Stimulated activated CD4-positive, alpha-beta T cell treated with anti-CD3 and anti-CD28 coated beads, Interleukin-2, amount 100 ng/mL, for 48 hours (primary cell): ENCODE results near the gene DNAJC1.

Source experiments
- DNase-seq, 2 donors: peaks; one replicate each; pipeline ENCODE4 v3.0.0-alpha.2; 2020

DNAJC1 gene

GRCh38 chr10:21954132-21954531 lies 49.4 kb downstream of the DNAJC1 start:
- DNase-seq: no peak

- no peak for DNase-seq
Observed at GRCh38 chr10:21953585-21954057, 49.9 kb downstream of the DNAJC1 start.

GRCh38 chr10:21950566-21950965 lies 53.0 kb downstream of the DNAJC1 start:
- no peak for DNase-seq

- DNase-seq: no peak
Observed at GRCh38 chr10:21946946-21947345, 56.6 kb downstream of the DNAJC1 start.

GRCh38 chr10:21944727-21945386 lies 58.7 kb downstream of the DNAJC1 start:
- no peak for DNase-seq

GRCh38 chr10:21943633-21944265 lies 59.8 kb downstream of the DNAJC1 start:
- no peak for DNase-seq

GRCh38 chr10:21935439-21936023 lies 68.0 kb downstream of the DNAJC1 start:
- no peak for DNase-seq

GRCh38 chr10:21934307-21934706 lies 69.2 kb downstream of the DNAJC1 start:
- DNase-seq: no peak

GRCh38 chr10:21929070-21929469 lies 74.5 kb downstream of the DNAJC1 start:
- DNase-seq: no peak

- no peak for DNase-seq
Observed at GRCh38 chr10:21927631-21928353, 75.7 kb downstream of the DNAJC1 start.

- no peak for DNase-seq
Observed at GRCh38 chr10:21926949-21927348, 76.6 kb downstream of the DNAJC1 start.

- no peak for DNase-seq
Observed at GRCh38 chr10:21926358-21926925, 77.1 kb downstream of the DNAJC1 start.

GRCh38 chr10:21925851-21926250 lies 77.7 kb downstream of the DNAJC1 start:
- no peak for DNase-seq

- DNase-seq: no peak
Observed at GRCh38 chr10:21924511-21924910, 79.0 kb downstream of the DNAJC1 start.

GRCh38 chr10:21920633-21921032 lies 82.9 kb downstream of the DNAJC1 start:
- no peak for DNase-seq

- DNase-seq: no peak
Observed at GRCh38 chr10:21919906-21920305, 83.6 kb downstream of the DNAJC1 start.

- no peak for DNase-seq
Observed at GRCh38 chr10:21919117-21919516, 84.4 kb downstream of the DNAJC1 start.

- no peak for DNase-seq
Observed at GRCh38 chr10:21912625-21913024, 90.9 kb downstream of the DNAJC1 start.

- DNase-seq: no peak
Observed at GRCh38 chr10:21910798-21911197, 92.7 kb downstream of the DNAJC1 start.

GRCh38 chr10:21907436-21907835 lies 96.1 kb downstream of the DNAJC1 start:
- DNase-seq: no peak

- no peak for DNase-seq
Observed at GRCh38 chr10:21904930-21905329, 98.6 kb downstream of the DNAJC1 start.

- no peak for DNase-seq
Observed at GRCh38 chr10:21899736-21900135, 103.8 kb downstream of the DNAJC1 start.

GRCh38 chr10:21895932-21896331 lies 107.6 kb downstream of the DNAJC1 start:
- DNase-seq: no peak
